HG03108 (cell line): Measurements from ENCODE around the gene CFD.

ENCODE experiments used
- ATAC-seq: cut with Tn5 transposase; IDR thresholded peaks from one replicate; pipeline ENCODE4 v1.9.1; 2021; ENCODE audit warnings: moderate library complexity; ENCODE audit not compliant: unreplicated experiment

The CFD gene

GRCh38 chr19:903266-903797 lies 43.9 kb downstream of the CFD start:
- ATAC-seq, result no peak

GRCh38 chr19:904545-904944 lies 45.1 kb downstream of the CFD start:
- no peak for ATAC-seq

GRCh38 chr19:906480-906879 lies 47.0 kb downstream of the CFD start:
- ATAC-seq, result no peak

- no peak for ATAC-seq
These were observed 47.9 kb downstream of the CFD start for GRCh38 chr19:907183-907853.

GRCh38 chr19:911197-912033 lies 52.0 kb downstream of the CFD start:
- ATAC-seq, result no peak

- ATAC-seq, result no peak
These were observed 53.0 kb downstream of the CFD start for GRCh38 chr19:912181-913079.
